Neuronal stem cell (in vitro differentiated cells): ENCODE measurements around the gene PCDHGC4.
A peak's percentile ranks its signal among the peaks of the same experiment; 100 is the strongest.

Source experiments
- DNase-seq: peaks from one replicate; pipeline ENCODE4 v3.0.0-alpha.2; 2013; ENCODE audit warnings: low spot score
- H2AFZ ChIP-seq: one replicate; pipeline ENCODE4 v1.6.1; 2013; ENCODE audit warnings: mild to moderate bottlenecking, low read length, inconsistent platforms
- H2AK5ac ChIP-seq: 2 replicates; pipeline ENCODE4 v1.6.1; 2013; ENCODE audit warnings: low read depth, mild to moderate bottlenecking, inconsistent platforms, low read length, moderate library complexity, mixed read lengths
- H2BK120ac ChIP-seq: 2 replicates; pipeline ENCODE4 v1.6.1; 2013; ENCODE audit warnings: low read depth, mild to moderate bottlenecking, inconsistent platforms, low read length, moderate library complexity, mixed read lengths
- H2BK12ac ChIP-seq: one replicate; pipeline ENCODE4 v1.6.1; 2013; ENCODE audit warnings: low read length, inconsistent platforms
- H2BK15ac ChIP-seq: 2 replicates; pipeline ENCODE4 v1.6.1; 2013; ENCODE audit warnings: mild to moderate bottlenecking, low read length, inconsistent platforms, mixed read lengths
- H2BK5ac ChIP-seq: one replicate; pipeline ENCODE4 v1.6.1; 2013; ENCODE audit warnings: inconsistent platforms, mild to moderate bottlenecking, low read length, moderate library complexity
- H3K14ac ChIP-seq: one replicate; pipeline ENCODE4 v1.6.1; 2013; ENCODE audit warnings: low read length, inconsistent platforms
- H3K18ac ChIP-seq: 2 replicates; pipeline ENCODE4 v1.6.1; 2013; ENCODE audit warnings: low read length, inconsistent platforms
- H3K23ac ChIP-seq: 2 replicates; pipeline ENCODE4 v1.6.1; 2013; ENCODE audit warnings: low read depth, mild to moderate bottlenecking, mixed read lengths, low read length, inconsistent platforms; ENCODE audit not compliant: poor library complexity
- H3K27ac ChIP-seq: replicated peaks from 3 replicates; pipeline ENCODE4 v1.5.1; 2013; ENCODE audit warnings: low read length, inconsistent platforms
- H3K27me3 ChIP-seq, 3 experiments: 2 replicates each; pipeline ENCODE4 v1.6.1; 2013; ENCODE audit warnings: low read length in 3 of 3, mild to moderate bottlenecking in 2 of 3, inconsistent platforms in 1 of 3, low read depth in 1 of 3, mixed read lengths in 1 of 3, moderate library complexity in 1 of 3; ENCODE audit not compliant: control insufficient read depth in 3 of 3, insufficient read depth in 3 of 3
- H3K36me3 ChIP-seq, 2 donors: replicated peaks in 1 of 2; 2 replicates each; pipeline ENCODE4 v1.6.1; 2013; ENCODE audit warnings: low read length in 2 of 2; ENCODE audit not compliant: control insufficient read depth in 2 of 2, insufficient read depth in 2 of 2
- H3K4ac ChIP-seq: 2 replicates; pipeline ENCODE4 v1.6.1; 2013; ENCODE audit warnings: inconsistent platforms, mild to moderate bottlenecking, low read length, moderate library complexity
- H3K4me1 ChIP-seq, 2 donors: 1 replicate in 1 of 2; 2 replicates in 1 of 2; pipeline ENCODE4 v1.6.1; 2013; ENCODE audit warnings: low read length in 2 of 2, low read depth in 1 of 2; ENCODE audit not compliant: control insufficient read depth in 2 of 2, insufficient read depth in 1 of 2
- H3K4me2 ChIP-seq: one replicate; pipeline ENCODE4 v1.6.1; 2013; ENCODE audit warnings: mild to moderate bottlenecking, low read length, inconsistent platforms; ENCODE audit not compliant: insufficient read depth, poor library complexity, severe bottlenecking
- H3K4me3 ChIP-seq, 2 donors: 2 replicates each; pipeline ENCODE4 v1.5.1; 2013; ENCODE audit warnings: low read length in 2 of 2, mild to moderate bottlenecking in 2 of 2, inconsistent platforms in 1 of 2, moderate library complexity in 1 of 2
- H3K79me1 ChIP-seq: one replicate; pipeline ENCODE4 v1.6.1; 2013; ENCODE audit warnings: low read depth, mild to moderate bottlenecking, inconsistent platforms, low read length, moderate library complexity
- H3K9ac ChIP-seq: one replicate; pipeline ENCODE4 v1.6.1; 2013; ENCODE audit warnings: mild to moderate bottlenecking, low read depth, low read length, inconsistent platforms; ENCODE audit not compliant: poor library complexity
- H3K9me3 ChIP-seq, 2 donors: replicated peaks in 1 of 2; 2 replicates each; pipeline versions ENCODE3 to v1.6.1; 2013; ENCODE audit warnings: low read length in 2 of 2, mild to moderate bottlenecking in 2 of 2, inconsistent platforms in 1 of 2, low read depth in 1 of 2, mixed read lengths in 1 of 2, moderate library complexity in 1 of 2; ENCODE audit not compliant: control insufficient read depth in 2 of 2, insufficient read depth in 1 of 2
- H4K8ac ChIP-seq: one replicate; pipeline ENCODE4 v1.6.1; 2013; ENCODE audit warnings: low read depth, mild to moderate bottlenecking, inconsistent platforms, low read length, moderate library complexity
- H4K91ac ChIP-seq: one replicate; pipeline ENCODE4 v1.6.1; 2013; ENCODE audit warnings: low read length, low read depth, mild to moderate bottlenecking, inconsistent platforms; ENCODE audit not compliant: poor library complexity
- WGBS, 2 donors: extraction: QIAGEN DNeasy Blood & Tissue Kit; methylation state at CpG; one replicate each; pipeline ENCODE4 v1.1.7; 2013; ENCODE audit warnings: missing lambda C conversion rate in 2 of 2, mixed read lengths in 1 of 2; ENCODE audit not compliant: insufficient read length in 2 of 2, insufficient replicate concordance in 1 of 2; ENCODE audit errors: extremely low coverage in 2 of 2; 5-methylcytosine and 5-hydroxymethylcytosine counted together

PCDHGC4 gene

GRCh38 chr5:141487131-141487530 lies 2.3 kb downstream of the PCDHGC4 start:
- Histone ChIP-seq H3K18ac (no peak overlapping the region), H3K27me3 (peaks cover 0 to 11% (median 0%) of the 10 kb centered on the region in 3 experiments)
- no peak for DNase-seq

GRCh38 chr5:141488591-141489561 lies 4.0 kb downstream of the PCDHGC4 start, which contains the start of gene PCDHGC5:
Gene PCDHGC5, plus strand, starts transcription at chr5:141489081. Its CDS starts 160 bp downstream, at chr5:141489241.
- H3K36me3 ChIP-seq = peaks cover 33 to 61% of the 10 kb centered on the region in 2 donors
- DNase-seq = no peak
- H3K79me1 ChIP-seq = peaks cover 20% of the 10 kb centered on the region
- H2AFZ ChIP-seq = no peak within 1 kb of the TSS
- H2BK5ac ChIP-seq = no peak within 1 kb of the TSS
- no peak within 1 kb of the TSS for H3K4me2 ChIP-seq
- H3K27ac ChIP-seq = peak within 1 kb of the TSS; percentile 9
- peaks cover 7 to 18% of the 10 kb centered on the region in 2 donors for H3K4me1 ChIP-seq
- H3K23ac ChIP-seq = no peak within 1 kb of the TSS
- no peak within 1 kb of the TSS for H2AK5ac ChIP-seq
- no peak within 1 kb of the TSS for H2BK12ac ChIP-seq
- no peak within 1 kb of the TSS for H3K9ac ChIP-seq
- H3K4ac ChIP-seq = no peak within 1 kb of the TSS
- H2BK15ac ChIP-seq = no peak within 1 kb of the TSS
- no peak within 1 kb of the TSS for H2BK120ac ChIP-seq
- no peak within 1 kb of the TSS for H3K14ac ChIP-seq
- no peak within 1 kb of the TSS for H3K18ac ChIP-seq
- peaks cover 16 to 62% of the 10 kb centered on the region in 2 donors for H3K9me3 ChIP-seq
- H4K8ac ChIP-seq = no peak within 1 kb of the TSS
- H4K91ac ChIP-seq = no peak within 1 kb of the TSS
- H3K27me3 ChIP-seq = peaks cover 0 to 12% (median 0%) of the 10 kb centered on the region in 3 experiments
- H3K4me3 ChIP-seq = peak within 1 kb of the TSS in 1 of 2 donors; percentile 51
- no CpG with 5 or more reads among the region's 14 CpGs for WGBS, 2 donors

More at GRCh38 chr5:141487131-141487530, 2.3 kb downstream of the PCDHGC4 start:
- no peak overlapping the region for H4K91ac ChIP-seq
- peak overlapping the region; percentile 3 for H3K14ac ChIP-seq
- H3K36me3 ChIP-seq = peaks cover 33 to 61% of the 10 kb centered on the region in 2 donors
- WGBS, 2 donors = no CpG with 5 or more reads among the region's 7 CpGs
- no peak overlapping the region for H3K4me2 ChIP-seq
- no peak overlapping the region for H3K4ac ChIP-seq
- H3K27ac ChIP-seq = no peak overlapping the region
- no peak overlapping the region for H3K9ac ChIP-seq
- no peak overlapping the region for H4K8ac ChIP-seq
- H2BK5ac ChIP-seq = no peak overlapping the region
- H3K23ac ChIP-seq = no peak overlapping the region
- H3K4me1 ChIP-seq = peaks cover 7 to 17% of the 10 kb centered on the region in 2 donors
- no peak overlapping the region for H2BK120ac ChIP-seq
- H3K4me3 ChIP-seq = no peak overlapping the region
- no peak overlapping the region for H2BK12ac ChIP-seq
- peaks cover 19% of the 10 kb centered on the region for H3K79me1 ChIP-seq
- H2BK15ac ChIP-seq = no peak overlapping the region
- no peak overlapping the region for H2AFZ ChIP-seq
- H3K9me3 ChIP-seq = peaks cover 15 to 69% of the 10 kb centered on the region in 2 donors
- H2AK5ac ChIP-seq = no peak overlapping the region

- Histone ChIP-seq H4K8ac (no peak overlapping the region), H2AK5ac (no peak overlapping the region), H3K14ac (no peak overlapping the region), H3K27ac (no peak overlapping the region), H3K36me3 (peaks cover 33 to 61% of the 10 kb centered on the region in 2 donors), H3K9ac (no peak overlapping the region), H2BK5ac (no peak overlapping the region), H2AFZ (no peak overlapping the region), H3K23ac (no peak overlapping the region), H3K4me2 (no peak overlapping the region), H3K27me3 (peaks cover 0 to 12% (median 0%) of the 10 kb centered on the region in 3 experiments), H3K4me3 (no peak overlapping the region), H2BK15ac (no peak overlapping the region), H3K18ac (no peak overlapping the region), H2BK12ac (no peak overlapping the region), H3K9me3 (peaks cover 16 to 54% of the 10 kb centered on the region in 2 donors), H3K79me1 (peaks cover 20% of the 10 kb centered on the region), H2BK120ac (no peak overlapping the region), H3K4me1 (peaks cover 16 to 24% of the 10 kb centered on the region in 2 donors), H3K4ac (no peak overlapping the region), H4K91ac (no peak overlapping the region)
- no peak for DNase-seq
- WGBS, 2 donors = no CpG with 5 or more reads among the region's 10 CpGs
Measured at GRCh38 chr5:141489841-141490240, 5.0 kb downstream of the PCDHGC4 start.

GRCh38 chr5:141490271-141490670 lies 5.4 kb downstream of the PCDHGC4 start:
- Histone ChIP-seq H3K23ac (no peak overlapping the region), H3K36me3 (peaks cover 33 to 63% of the 10 kb centered on the region in 2 donors), H3K4me2 (no peak overlapping the region), H3K4ac (no peak overlapping the region), H3K27me3 (peaks cover 0 to 12% (median 0%) of the 10 kb centered on the region in 3 experiments), H2BK15ac (no peak overlapping the region), H2AK5ac (no peak overlapping the region), H3K79me1 (peaks cover 18% of the 10 kb centered on the region), H3K9ac (no peak overlapping the region), H3K18ac (no peak overlapping the region), H2BK5ac (peak overlapping the region; percentile 6), H2AFZ (no peak overlapping the region), H3K14ac (no peak overlapping the region), H3K27ac (no peak overlapping the region), H3K4me1 (peaks cover 20 to 26% of the 10 kb centered on the region in 2 donors), H2BK120ac (no peak overlapping the region), H3K4me3 (no peak overlapping the region), H4K91ac (no peak overlapping the region), H3K9me3 (peaks cover 16 to 50% of the 10 kb centered on the region in 2 donors), H4K8ac (no peak overlapping the region), H2BK12ac (no peak overlapping the region)
- no CpG with 5 or more reads among the region's 10 CpGs for WGBS, 2 donors
- no peak for DNase-seq
